ENCODE results near the gene TMEM178B.
"Not testable (repeated sequence)": the region's sequence is repeated elsewhere in the genome, so short reads cannot be mapped to it uniquely, and the experiment has no call there.

The TMEM178B gene

GRCh38 chr7:141324870-141325269 lies 251.0 kb downstream of the TMEM178B start:
- DNase-seq, result no peak

- DNase-seq, result no peak
Measured at GRCh38 chr7:141325275-141325674, 251.4 kb downstream of the TMEM178B start.

DNA sequence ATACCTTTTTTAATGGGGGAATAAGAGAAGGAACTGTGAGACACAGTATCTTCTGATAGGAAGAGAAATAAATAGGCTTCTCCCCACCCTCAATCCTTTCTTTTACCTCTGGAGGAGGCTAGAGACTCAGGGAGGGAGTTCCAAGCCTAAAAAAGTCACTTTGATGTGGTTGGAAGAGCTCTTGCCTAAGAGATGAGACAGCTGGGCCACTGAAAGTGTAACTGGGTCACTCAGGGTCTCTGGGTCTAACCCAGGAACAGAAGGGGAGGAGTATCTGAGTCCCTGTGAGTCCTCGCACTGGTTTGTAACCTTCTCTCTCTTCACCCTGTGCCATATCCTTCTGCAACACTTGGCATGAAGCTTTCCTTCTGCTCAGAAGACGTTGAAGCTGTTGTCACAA lies 254.4 kb downstream of the TMEM178B start:
- DNase-seq, result no peak

GRCh38 chr7:141330285-141330684 lies 256.4 kb downstream of the TMEM178B start:
- not testable (repeated sequence) for DNase-seq

GRCh38 chr7:141333459-141333858 lies 259.6 kb downstream of the TMEM178B start:
- DNase-seq, result no peak

DNA sequence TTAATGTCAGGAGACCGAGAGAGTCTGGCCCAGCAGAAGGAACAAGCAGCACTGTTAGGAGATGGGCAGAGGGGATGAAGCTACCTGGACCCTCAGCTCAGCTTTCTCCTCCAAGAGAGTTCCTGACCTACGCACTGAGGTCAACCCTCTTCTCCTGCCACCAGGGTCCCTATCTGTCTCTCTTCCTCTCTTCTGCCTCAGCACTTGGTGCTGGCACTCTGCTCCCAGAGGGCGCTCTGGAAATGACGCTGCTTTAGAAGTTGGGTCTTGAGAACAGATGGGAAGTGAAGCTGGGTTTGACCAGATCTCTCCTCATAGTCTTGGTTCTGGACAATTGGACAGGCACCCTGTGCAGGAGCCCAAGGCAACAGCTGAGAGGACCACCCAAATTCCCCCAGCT lies 261.3 kb downstream of the TMEM178B start:
- no peak for DNase-seq

GRCh38 chr7:141339603-141340002 lies 265.7 kb downstream of the TMEM178B start:
- no peak for DNase-seq

- no peak for DNase-seq
Measured at GRCh38 chr7:141340991-141341390, 267.1 kb downstream of the TMEM178B start.

DNA sequence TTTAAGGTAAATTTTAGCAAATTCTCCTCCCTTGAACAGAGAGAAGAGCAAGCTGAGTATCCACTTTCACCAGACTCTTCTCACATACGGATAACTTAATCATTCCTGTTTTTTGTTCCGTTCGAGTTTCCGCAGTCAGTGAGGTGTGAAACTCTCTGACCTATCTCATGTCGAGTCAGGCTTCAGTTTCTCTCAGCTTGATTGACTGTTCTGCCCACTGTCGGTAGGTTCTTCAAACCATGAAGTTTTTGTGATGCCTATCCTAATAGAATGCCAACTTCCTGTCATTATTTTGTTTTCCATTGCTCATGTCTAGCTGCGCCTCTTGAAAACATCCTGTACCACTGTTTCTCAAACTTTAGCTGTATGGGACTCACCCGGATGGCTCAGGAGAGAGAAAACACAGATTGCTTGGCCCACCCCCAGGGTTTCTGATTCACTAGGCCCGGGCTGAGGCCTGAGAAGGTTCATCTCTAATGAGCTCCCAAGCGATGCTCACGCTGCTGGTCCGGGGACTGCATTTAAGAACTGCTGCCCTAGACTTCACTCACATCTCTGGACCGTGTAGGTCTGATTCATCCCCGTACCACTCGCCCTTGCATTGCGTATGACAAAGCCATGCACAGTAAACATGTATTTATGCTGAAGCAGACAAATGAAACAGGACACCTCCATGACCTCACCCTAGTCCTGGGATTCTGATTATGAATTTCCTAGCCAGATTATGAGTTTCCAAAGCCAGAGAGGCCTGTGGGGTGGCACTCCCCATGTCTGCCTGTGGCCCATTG lies 269.0 kb downstream of the TMEM178B start:
- DNase-seq, result no peak

- DNase-seq, result no peak
Measured at GRCh38 chr7:141344153-141344935, 270.5 kb downstream of the TMEM178B start.

DNA sequence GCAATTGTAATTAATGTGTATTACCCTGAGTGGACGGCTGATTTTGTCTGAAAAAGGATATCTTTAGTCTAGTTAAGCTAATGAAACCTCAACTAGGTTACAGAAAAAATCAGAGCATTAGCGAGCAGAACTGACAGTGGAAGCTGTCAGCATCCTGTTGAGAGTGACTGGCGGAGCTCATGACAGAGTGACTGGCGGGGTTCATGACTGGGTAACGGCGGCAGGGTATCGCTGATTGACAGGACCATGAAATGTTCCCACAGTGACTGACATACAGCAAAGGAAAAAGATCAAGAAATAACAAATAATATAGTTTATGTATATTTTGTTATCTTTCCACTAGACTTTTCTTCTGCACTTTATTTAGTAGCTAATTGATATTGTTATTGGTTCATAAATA lies 274.9 kb downstream of the TMEM178B start:
- DNase-seq, result no peak

GRCh38 chr7:141349338-141349737 lies 275.5 kb downstream of the TMEM178B start:
- DNase-seq, result no peak

DNA sequence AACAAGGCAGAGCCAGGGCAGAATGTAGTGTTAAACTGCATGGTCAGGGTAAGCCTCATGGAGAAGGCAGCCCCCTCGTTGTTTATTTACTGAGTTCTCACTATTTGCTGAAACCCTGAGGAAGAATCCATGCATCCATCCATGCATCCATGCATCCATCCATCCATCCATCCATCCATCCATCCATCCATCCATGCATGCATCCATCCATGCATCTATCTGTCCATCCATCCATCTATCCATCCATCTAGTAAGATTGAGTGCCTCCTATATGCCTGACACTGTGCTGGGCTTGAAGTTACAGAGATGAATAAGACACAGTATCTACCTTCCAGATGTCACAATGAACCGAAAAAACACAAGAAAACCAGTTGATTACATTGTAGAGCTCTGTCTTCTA lies 275.9 kb downstream of the TMEM178B start:
- no peak for DNase-seq

DNA sequence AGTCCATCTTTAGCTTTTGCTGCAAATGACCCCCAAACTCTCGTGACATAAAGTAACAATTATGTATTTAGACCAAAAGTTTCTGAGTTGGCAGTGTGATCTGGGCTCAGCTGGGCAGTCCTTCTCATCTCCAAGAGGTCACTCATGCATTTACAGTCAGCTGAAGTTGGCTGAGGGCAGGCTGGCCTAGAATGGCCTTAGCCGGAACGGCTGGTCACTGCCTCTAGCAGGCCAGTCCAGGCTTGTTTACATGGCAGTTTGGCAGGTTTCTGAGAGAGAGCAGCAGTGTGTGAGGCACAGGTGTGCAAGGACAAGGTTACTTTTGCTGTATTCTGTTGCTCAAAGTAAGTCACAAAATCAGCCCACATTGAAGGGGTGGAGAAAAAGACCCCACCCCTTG lies 277.3 kb downstream of the TMEM178B start:
- DNase-seq, result no peak

- DNase-seq, result no peak
Measured at GRCh38 chr7:141352955-141353354, 279.1 kb downstream of the TMEM178B start.

GRCh38 chr7:141354251-141354650 lies 280.4 kb downstream of the TMEM178B start:
- no peak for DNase-seq

DNA sequence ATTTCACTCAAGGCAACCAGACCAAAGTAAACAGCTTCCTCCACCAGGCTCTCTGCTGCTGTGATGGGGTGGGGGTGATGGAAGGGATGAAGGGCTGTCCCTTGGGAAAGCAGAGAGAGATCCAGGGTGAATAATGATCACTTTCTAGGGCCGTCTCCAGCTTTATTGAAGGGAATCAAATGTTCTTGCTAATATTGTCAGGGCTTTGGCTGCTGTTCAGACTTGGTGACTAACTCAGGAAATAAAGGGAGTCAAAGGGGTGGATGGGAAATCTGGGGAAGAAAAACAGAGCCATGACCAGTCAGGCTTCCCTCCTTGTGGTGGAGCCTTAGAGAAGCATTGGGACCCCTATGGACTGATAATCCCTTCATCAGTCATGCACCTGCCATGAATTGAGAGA lies 281.2 kb downstream of the TMEM178B start:
- no peak for DNase-seq

DNA sequence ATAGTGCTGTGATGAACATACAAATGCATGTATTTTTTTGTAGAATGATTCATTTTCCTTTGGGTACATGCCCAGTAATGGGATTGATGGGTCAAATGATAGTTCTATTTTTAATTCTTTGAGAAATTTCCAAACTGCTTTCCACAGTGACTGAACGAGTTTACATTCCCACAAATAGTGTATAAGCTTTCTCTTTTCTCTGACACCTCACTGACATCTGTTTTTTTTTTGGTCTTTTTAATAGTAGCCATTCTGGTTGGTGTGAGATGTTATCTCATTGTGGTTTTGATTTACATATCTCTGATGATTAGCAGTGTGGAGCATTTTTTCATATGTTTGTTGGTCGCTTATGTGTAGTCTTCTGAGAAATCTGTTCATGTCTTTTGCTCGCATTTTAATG lies 282.3 kb downstream of the TMEM178B start:
- no peak for DNase-seq

DNA sequence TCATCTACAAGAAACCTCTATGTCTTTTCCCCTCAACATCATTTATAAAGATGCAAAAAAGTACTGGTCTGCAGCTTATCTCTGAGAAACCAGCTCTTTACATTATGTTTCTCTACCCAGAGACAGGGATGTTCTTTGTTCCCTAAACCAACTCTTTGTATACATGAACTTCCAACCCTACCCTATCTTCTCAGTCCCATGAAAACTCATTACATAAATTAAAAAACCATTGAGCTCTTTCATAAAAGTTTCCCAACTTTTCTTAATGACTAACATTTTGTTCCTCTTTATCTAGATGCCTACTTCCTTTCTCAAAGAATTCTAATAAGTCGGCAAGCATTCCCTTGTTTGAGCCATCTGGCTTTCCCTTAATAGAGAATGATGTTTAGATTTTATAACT lies 284.5 kb downstream of the TMEM178B start:
- no peak for DNase-seq

DNA sequence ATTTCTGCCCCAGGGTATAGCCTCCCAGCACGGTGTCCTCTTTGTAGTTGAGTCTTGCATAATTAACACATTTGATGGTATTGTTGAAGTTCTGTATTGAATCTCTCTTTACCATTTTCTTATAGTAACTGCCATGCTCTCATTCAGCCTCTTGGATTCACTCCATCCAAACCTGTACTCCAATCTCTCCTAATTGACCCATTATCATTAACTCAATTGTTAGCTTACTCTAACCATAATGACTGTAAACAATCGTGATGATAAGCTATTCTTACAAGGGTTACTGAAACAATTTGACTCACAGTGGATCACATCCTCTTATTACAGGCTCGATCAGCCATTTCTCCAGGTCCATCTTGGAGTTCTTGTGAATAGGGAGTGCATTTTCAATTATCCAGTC lies 285.4 kb downstream of the TMEM178B start:
- DNase-seq, result no peak

DNA sequence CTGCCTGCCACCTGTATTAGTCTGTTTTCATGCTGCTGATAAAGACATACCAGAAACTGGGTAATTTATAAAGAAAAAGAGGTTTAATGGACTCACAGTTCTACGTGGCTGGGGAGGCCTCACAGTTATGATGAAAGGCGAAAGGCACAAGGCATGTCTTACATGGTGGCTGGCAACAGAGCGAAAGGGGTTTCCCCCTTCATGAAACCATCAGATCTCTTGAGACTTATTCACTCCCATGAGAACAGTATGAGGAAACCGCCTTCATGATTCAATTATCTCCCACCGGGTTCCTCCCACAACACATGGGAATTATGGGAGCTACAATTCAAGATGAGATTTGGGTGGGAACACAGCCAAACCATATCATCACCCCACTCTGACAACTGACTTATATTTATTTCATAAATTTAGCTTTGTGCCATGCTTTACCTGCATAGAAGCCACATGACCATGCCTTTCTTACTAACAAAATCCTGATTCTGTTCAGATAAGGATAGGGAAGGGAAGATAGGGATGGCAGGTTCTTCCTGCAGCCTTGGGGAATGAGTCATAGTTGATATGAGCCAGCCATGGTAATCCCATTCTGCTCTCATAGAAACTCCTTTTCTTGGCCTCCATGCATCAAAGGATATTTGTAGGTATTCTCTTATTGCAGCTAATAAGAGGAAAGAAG lies 286.0 kb downstream of the TMEM178B start:
- DNase-seq, result no peak

DNA sequence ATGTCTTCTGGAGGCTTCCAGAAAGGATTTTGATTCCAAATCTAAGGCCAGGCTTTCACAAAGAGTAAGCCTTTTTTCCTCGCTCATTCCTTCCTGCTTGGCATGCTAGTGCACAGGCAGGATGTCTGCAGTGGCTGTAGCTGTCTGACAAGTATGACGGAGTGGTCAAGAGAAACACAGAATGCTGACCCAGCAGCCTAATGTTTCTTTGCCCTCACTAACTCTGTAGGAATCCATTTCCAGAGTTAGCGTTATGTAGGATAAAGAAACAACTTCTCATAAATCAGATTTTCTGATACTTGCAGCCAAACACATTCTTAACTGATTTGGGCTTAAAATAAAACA lies 286.5 kb downstream of the TMEM178B start:
- no peak for DNase-seq

DNA sequence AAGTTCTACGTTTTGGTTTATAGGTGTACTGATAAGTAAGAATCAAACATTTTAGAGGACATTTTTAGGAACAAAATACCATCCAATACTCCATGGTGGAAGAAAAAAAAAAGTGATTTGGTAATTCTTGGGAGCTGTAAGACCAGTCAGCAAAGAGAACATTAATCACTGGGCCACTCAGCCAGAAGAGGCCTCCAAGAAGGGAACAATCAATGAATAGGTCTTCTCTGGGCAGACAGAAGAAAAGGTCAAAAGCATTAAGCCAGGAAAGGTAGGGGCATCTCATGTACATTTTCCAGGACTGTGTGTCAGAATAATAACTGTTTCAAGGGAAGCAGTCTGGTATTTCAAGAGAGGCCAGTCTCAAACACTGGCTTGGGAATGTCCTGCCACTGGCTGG lies 286.9 kb downstream of the TMEM178B start:
- DNase-seq, result no peak

- DNase-seq, result no peak
Measured at GRCh38 chr7:141361479-141361878, 287.6 kb downstream of the TMEM178B start.

Data from GDM1 (cell line).